Fibroblast of peridontal ligament (primary cell): ENCODE measurements around the gene BSND.

Source experiments
- DNase-seq: peaks from one replicate; pipeline ENCODE4 v3.0.0-alpha.2; 2010; ENCODE audit errors: extremely low read depth

BSND gene

DNA sequence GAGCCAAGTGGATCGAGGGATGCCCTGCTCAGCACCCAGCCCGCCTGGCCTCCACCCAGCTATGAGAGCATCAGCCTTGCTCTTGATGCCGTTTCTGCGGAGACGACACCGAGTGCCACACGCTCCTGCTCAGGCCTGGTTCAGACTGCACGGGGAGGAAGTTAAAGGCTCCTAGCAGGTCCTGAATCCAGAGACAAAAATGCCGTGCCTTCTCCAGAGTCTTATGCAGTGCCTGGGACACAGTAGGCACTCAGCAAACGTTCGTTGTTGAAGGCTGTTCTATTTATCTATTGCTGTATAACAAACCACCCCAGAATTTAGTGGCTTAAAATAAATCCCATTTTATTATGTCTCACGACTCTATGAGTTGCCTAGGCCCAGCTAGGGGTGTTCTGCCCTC, 6.8 kb upstream of the BSND start:
- DNase-seq, result no peak

DNA sequence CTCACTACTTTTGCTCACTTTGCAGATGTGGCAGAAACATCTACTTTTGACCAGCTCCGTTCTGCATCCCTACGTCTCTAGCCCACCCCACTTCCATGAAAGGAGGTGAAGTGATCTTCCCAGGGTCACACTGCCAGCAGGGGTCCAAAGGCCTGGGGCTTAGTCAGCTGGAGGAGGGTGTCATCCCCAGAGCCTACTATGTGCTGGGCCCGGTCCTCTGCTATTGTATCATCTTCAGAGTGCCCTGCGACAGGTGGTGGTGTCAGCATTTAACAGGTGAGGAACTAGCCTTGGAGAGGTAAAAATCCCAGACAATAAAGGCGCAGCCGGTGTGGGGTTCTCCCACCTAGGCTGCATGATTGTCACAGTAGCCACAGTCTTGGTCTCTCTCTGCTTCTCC, 5.6 kb upstream of the BSND start:
- no peak for DNase-seq

DNA sequence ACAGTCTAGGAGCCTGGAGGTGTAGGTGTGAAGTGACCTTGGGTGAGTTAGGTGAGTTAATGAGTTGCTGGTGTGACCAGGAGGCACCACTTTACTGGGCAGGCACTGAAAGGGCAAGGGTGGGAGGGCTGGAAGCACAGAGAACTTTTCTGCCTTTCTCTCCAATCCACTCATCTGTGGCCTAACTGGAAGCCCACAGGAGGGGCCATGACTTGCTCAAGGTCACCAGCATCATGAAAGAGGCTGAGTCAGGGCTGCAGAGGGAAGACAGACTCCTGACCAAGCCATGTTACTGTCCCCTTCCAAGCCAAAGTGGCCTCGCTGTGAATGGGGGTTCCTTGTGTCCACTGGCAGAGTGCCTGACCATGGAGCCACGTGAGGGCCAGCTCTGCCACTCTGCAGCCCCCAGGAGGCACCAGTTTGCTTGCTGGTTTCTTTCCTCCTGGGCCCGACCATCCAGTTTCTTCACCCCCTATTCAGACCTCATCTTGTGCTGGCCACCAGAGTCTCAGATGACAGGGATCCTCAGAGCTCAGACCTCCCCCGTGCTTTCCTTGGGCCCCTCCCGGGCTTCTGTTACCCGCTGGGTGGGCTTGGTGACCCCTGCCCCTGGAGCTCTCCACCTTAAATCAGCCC, 4.3 kb upstream of the BSND start:
- DNase-seq, result no peak

DNA sequence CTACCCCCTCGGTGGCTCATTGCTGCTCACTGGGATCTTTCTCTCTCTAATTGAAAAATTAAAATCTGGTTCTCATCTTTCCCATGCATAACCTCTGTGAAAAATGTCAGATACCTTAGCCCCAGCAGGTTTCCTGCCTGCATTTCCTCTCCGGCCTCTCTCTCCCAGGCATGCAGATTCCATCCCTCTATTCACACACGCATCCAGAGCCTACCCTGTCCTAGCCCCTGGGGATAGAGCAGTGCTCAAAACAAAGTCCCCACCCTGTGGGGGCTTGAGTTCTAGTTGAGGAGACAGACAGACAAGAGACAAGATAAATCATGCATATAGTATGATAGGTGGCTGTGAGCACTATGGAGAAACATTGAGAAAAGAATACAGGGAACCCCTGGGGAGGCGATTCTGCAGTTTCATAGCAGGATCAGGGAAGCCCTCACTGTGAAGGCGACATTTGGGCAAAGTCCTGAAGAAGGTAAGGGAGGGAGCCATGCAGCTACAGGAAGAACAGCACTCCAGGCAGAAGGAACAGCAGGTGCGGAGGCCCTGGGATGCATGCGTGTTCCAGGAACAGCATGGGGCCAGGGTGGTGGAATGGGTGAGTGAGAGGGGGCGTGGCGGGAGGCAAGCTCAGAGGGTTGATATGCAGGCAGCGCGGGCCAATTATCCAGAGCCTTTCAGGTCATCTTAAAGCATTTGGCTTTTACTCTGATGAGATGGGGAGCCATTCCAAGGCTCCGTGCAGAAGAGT, 3.5 kb upstream of the BSND start:
- DNase-seq, result no peak

DNA sequence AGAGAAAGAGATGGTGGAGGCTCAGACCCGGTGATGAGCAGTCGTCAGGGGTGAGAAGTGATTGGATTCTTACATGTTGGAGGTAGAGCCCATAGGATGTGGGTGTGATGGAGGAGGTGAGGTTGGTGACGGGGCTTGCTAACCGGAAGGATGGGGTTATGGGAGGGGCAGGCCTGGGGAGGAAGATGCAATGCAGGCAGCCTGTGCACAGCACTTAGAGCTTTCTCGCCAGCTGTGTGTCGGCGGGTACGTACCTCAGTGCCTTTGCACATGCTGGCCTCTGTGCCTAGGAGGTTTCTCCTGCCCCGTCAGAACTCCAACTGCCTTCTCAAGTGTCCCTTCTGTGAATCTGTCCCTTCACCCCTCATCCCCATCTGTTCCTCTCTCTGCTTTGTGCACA, 2.9 kb upstream of the BSND start:
- no peak for DNase-seq

DNA sequence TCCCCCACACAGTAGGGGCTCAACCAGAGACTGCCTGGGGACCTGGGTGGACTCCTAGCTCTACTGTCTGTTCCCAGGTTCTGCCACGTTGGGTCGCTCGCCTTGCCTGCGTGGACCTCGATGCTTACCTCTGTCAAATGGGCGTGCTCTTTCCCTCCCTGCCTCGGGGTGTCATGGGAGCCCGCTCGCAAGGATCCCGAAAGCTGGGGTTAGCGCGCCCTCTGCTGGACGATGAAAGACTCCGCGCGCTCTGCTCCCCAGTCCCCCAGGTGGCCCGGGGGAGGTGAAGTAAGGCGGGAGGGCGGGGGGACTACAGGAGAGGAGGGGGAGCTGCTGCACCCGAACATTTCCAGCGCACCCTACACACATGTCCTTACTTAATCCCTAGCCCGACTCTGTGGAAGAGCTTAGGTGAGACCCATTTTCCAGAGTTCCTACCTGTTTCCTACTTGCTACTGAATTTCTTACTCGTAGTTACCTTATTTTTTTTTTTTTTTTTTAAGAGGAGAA, 2.3 kb upstream of the BSND start:
- peak; percentile 59 for DNase-seq

DNA sequence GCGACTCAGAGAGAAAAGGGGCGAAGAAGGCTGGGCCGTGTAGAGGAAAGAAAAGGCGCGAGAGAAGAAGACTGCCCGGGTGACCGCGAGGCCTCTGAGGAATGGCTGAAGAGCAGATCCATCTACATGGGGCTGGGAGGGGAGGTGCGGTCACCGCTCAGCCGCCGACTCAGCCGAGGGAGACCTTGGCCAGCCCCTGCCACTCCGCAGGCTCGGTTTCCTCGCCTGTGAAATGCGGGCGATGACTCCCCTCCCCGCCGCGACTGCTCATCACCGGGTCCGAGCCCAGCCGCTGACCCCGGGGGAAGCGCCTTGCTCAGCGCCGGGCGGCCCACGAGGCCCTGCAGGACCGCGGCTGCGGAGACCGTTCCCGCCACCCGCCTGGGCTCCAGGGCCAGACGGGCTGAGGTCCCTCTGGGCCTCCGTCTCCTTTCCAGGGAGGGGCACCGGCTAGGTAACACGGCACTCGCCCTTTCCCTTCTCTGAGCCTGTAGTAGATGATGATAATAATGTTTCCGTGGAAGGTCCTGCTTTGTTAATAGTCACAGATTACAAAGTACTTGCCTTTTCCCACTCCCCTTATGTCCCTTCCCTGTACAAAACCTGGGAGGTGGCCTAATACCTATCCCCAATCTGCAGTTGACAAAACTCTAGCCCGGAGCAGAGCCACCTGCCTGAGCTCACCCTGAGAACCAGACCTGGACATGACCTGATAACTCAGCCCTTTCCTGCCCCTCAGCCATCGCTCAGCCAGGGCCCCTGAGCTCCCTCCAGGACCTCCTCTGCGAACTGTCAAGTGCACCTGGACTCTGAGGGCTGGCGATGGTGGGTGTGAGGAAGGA, 1.6 kb upstream of the BSND start:
- DNase-seq, result no peak

DNA sequence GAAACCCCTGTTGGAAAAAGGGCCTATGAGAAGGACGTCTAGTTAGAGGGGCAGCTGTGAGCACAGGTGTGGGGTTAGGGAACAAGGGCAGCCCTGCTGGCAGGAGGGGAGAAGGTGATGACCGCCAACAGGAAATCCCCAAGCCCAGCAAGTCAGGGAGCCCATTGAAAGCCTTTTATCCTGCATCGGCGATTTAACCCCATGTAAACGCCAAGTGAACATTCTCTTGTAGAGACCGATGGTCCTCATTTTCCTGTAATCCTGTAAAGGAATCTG, 1.1 kb upstream of the BSND start:
- no peak for DNase-seq

DNA sequence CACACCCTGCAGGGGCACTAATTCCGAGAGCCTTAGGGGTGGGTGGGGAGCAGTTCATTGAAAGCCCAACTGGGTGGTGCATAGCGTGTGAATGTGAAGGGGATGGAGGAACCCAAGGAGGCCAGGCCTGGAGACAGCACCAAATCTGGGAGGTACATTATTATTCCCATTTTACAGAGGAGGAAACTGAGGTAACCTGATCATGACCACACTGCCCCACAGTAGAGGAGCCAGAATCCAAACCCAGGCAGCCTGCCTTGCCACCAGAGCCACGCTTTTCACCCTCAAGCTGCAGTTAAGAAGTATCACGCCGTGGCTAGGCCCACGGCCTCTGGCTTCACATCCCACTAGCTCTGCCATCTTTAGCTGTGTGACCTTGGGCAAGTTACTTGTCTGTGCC, 633 bp upstream of the BSND start:
- no peak for DNase-seq

DNA sequence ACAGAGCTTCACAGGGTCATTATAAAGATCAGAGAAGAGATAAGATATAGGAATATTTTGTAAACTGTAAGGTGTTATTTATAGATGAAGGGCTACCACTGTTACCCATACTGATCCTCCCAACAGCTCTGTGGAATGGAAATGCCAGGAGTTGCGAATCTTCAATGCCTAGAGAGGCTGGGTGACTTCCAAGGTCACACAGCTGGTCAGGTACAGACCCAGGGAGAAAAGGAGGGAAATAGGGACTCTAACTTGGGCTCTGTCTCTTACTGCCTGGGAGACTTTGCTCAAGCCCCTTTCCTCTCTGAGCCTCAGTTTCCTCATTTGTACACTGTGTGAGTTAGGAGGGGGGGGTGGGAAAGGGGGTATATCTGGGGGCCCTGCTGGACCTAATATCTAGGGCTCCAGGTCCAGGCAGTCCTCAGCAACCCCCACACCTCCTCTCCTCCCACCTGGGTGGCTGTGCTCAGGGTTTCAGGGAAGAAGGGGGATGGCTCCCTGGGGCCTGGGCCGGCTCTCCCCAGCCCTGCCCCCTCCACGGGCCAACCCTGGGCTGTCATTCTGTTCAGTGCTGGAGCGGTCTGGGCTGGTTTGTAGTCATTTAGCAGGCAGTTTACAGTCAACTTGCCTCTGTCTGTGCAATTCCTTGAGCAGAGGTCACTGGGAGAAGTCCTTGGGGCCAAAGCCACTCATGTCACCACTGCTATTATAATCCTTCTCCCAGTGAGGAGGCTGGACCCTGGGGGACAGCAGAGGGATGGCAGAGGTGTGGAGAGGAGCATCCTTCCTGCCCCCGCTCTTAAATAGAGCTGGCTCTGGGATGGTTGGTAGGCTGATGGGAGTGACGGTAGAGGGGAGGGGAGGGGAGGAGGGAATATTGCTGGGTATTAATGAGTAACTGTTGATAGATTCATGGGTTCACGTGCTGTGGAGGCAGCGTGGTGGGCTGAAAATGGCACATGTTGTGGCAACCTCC, 1.7 kb downstream of the BSND start:
- no peak for DNase-seq

DNA sequence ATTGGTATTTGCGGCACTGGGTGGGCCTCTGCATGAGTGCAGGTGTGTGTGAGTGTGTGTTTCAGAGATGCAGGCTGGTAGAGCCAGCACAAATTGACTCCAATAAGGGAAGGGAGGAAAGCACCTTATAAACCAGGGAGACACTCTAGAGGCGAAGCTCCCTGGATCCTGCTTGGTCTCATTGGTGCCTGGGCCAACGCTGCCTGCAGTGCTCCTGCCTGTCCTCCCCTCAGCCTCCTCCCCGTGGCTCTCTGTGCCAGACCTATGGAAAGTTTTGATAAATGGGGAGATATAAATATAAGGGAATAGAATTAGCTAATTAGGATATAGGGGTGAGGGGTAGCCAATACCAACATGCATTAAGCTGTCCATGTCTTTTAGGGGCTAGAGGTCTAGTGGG, 2.6 kb downstream of the BSND start:
- DNase-seq, result no peak

DNA sequence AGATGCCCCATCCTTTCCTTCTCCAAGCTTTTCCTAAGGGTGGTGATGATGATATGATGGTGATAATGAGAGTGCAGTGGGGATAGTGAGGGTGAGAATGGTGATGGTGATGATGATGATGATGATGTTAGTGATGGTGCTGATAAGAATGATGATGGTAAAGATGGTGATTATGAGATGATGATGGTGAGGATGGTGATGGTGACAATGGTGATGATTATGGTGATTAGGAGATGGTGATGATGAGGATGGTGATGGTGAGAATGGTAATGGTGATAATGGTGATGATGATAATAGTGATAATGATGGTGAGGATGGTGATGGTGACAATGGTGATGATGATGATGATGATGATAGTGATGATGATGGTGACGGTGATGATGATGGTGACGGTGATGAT, 4.0 kb downstream of the BSND start:
- DNase-seq, result no peak

DNA sequence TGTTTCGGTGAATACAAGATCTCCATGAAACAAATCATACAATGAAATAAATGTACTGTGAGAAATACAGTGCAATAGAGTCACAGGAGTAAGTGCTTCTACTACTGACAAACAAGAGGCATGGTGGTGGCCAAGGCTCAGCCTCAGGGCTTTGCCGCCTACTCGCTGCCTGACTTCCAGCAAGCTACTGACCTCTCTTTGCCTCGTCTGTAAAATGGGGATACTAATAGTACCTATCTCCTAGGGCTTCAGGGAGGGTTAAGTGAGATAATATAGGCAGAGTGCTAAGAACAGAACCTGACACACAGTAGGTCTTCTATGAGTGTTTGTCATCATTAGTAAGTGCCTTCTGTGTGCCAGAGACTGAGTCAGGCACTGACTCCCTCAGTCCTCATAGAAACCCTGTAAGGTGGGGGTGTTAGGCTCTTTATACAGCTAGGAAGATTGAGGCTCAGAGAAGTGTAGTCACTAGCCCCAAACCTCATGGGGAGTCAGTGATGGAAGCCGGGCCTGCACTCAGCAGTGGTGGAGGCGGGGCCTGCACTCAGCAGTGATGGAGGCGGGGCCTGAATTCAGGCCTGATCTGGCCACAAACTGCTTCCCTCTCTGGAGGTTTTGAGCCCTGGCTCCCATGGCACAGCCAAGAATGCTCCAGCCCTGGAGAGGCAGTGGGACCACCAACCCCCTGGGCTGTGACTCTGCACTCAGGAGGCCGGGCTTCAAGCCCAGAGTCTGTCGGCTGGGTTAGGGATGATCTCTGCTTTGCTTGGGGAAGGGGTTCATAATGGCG, 6.8 kb downstream of the BSND start:
- no peak for DNase-seq

DNA sequence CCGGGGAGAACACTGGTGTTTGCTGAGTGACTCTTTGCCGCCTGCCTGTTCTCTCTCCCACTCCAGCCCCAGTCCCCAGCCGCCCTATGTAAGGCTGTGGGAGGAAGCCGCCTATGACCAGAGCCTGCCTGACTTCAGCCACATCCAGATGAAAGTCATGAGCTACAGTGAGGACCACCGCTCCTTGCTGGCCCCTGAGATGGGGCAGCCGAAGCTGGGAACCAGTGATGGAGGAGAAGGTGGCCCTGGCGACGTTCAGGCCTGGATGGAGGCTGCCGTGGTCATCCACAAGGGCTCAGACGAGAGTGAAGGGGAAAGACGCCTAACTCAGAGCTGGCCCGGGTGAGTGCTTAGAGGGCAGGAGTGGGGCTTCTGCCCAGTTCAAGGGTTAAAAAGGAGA, 8.2 kb downstream of the BSND start:
- no peak for DNase-seq

DNA sequence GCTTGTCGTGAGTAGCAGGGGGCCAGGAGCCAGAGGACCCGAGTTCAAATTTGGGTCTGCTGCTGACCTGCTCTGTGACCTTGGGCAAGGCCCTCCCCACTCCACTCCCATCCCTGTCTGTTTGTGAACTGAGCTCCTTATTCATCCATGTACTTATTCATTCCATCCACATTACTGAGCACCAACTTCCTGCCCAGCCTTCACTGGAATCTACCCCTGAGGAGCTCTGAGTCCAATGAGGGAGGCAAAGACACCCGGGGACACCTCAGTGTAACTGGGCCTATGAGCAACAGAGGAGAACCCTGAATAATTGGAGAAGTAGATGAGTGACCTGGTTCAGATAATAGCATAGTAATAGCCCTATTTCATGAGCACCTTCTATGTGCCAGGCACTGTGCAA, 8.9 kb downstream of the BSND start:
- DNase-seq, result peak; percentile 41

DNA sequence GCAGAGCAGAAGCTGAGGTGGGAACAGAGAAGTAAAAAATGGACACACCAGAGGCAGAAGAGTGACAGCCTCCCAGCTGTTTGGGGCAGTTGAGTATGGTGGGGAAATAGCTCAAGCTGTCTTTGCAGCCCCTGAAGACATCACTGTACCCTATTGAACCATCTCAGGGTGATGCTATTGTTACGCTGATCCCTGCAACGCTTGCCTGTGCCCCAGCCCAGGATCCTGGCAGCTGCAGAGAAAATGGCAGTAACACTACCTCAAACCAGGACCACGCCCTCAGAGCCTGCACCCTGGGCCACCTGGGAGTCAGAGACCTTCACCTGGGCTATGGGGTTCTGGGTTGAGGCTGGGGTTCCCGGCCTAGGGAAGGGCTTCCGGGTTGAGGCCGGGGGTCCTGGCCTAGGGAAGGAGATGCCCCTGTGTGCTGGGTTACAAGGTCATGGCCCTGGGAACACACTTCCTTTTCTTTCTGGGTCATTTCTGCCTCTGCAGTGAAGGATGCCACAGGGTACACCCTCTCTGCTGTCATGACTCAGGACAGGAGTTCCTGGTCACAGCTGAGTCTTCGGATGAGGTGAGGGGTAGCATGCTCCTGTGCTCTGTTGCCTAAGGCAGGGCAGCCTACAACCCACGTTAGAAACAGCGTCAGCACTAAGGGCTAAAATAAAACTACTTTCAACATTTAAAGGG, 11.6 kb downstream of the BSND start:
- no peak for DNase-seq

DNA sequence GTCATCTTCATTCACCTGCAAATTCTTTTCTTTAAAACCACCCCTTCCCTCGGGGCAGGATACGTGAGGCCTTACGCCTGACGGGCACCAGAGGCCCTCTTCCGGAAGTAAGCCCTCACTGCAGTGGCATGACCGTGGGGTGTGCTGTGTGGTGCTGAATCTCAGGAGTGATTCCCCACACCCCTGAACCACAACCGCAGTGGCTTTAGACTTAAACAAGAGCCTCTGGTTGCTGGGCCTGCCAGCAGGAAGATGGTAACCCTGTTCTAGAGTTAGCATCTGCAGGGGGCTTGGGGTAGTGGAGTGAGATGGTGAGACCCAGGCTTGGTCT, 12.1 kb downstream of the BSND start:
- no peak for DNase-seq

DNA sequence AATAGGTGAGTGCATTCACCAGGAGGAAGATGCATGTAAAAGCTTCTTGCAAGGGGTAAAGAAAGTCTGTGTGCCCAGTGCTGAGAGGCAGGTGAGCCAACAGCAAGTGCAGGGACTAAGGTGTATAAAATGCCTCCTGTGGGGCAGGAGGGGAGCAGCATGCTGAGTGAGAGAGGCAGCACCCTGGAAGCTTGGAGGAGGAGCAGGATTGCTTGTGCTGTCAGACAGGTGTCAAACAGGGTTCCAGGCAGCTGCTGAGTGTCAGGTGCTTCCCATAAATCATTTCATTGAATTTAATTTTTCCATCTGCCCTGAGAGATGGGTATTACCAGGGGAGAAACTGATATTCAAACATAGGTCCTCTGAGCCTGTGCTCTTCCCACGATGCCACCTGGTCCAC, 13.9 kb downstream of the BSND start:
- DNase-seq, result no peak

DNA sequence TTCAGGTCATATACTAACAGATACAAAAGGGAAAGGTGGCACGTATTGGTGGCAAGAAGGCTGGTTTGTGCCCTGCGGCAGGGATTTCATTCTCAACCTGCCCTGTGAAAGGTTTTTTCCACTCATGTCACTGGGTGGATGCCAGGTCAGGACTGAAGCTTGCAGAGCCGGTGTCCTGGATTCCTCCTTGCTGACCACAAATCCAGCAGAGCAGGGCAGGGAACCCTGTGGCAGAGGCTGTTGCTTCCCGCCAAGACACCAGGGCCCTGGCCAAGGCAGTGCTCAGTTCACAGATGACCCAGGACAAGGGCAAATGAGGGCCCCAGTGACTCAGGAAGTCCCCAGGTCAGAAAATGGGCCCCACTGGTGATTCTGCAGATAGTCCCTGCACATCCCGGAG, 16.4 kb downstream of the BSND start:
- DNase-seq, result no peak
